Mucosa of gallbladder (tissue), 1 donor: ENCODE results near the gene TADA3. TPM values are rescaled to one million over a fixed set of nuclear protein-coding genes. Genes with fewer than 3 reads are reported as not detected.

Experiments
- DNase-seq: peaks from one replicate; pipeline ENCODE4 v3.0.0-alpha.2; 2020; ENCODE audit warnings: low spot score
- total RNA-seq: library from RNA; stranded (reverse); gene quantifications from one replicate; pipeline ENCODE4 v1.2.1, GENCODE V29; 2021
- donor health status: DM: no; HTN: no; CAD: no.

The TADA3 gene
- 63.3 TPM for total RNA-seq

GRCh38 chr3:9792405-9793160 lies at the start of gene TADA3, which contains the start of gene ARPC4:
Gene TADA3, minus strand, starts transcription at chr3:9792473. Its CDS starts 1,007 bp downstream, at chr3:9791466.
Gene ARPC4, plus strand, starts transcription at chr3:9793082. Its CDS starts 40 bp downstream, at chr3:9793122.
- DNase-seq, result peak; percentile 92

GRCh38 chr3:9841015-9841414 lies 48.7 kb upstream of the TADA3 start:
- no peak for DNase-seq

- DNase-seq, result no peak
Measured at GRCh38 chr3:9838856-9839255, 46.6 kb upstream of the TADA3 start.

GRCh38 chr3:9837701-9838582 lies 45.7 kb upstream of the TADA3 start:
- no peak for DNase-seq

- DNase-seq, result no peak
Measured at GRCh38 chr3:9834520-9835380, 42.5 kb upstream of the TADA3 start.

- no peak for DNase-seq
Measured at GRCh38 chr3:9833078-9833477, 40.8 kb upstream of the TADA3 start.

GRCh38 chr3:9831253-9831652 lies 39.0 kb upstream of the TADA3 start:
- no peak for DNase-seq

- DNase-seq, result no peak
Measured at GRCh38 chr3:9828801-9829755, 36.8 kb upstream of the TADA3 start.

- DNase-seq, result no peak
Measured at GRCh38 chr3:9826815-9827573, 34.7 kb upstream of the TADA3 start.

GRCh38 chr3:9825451-9826040 lies 33.3 kb upstream of the TADA3 start:
- DNase-seq, result no peak

GRCh38 chr3:9820946-9821345 lies 28.7 kb upstream of the TADA3 start:
- DNase-seq, result no peak

GRCh38 chr3:9820543-9820942 lies 28.3 kb upstream of the TADA3 start:
- no peak for DNase-seq

GRCh38 chr3:9818666-9819335 lies 26.5 kb upstream of the TADA3 start:
- no peak for DNase-seq

- DNase-seq, result no peak
Measured at GRCh38 chr3:9817436-9817835, 25.2 kb upstream of the TADA3 start.

- no peak for DNase-seq
Measured at GRCh38 chr3:9815986-9816385, 23.7 kb upstream of the TADA3 start.

- no peak for DNase-seq
Measured at GRCh38 chr3:9812870-9813483, 20.7 kb upstream of the TADA3 start.

- DNase-seq, result no peak
Measured at GRCh38 chr3:9810846-9811245, 18.6 kb upstream of the TADA3 start.

GRCh38 chr3:9810433-9810770 lies 18.1 kb upstream of the TADA3 start:
- no peak for DNase-seq
